Muscle of arm (tissue), 14 donors: ENCODE results near the gene TYMS. TPM values are rescaled to one million over a fixed set of nuclear protein-coding genes. Genes with fewer than 3 reads are reported as not detected.

Experiments
- DNase-seq: peaks from one replicate; pipeline ENCODE4 v3.0.0-alpha.2; 2013
- long read RNA-seq, 11 donors: transcript quantifications; one replicate each; lab custom pipeline, GENCODE V29; 2026
- polyA plus RNA-seq, 12 donors: library from polyadenylated mRNA; unstranded; fragments of 120-200 nt; gene quantifications; one replicate each; pipeline ENCODE4 v1.2.1, GENCODE V29; 2013; ENCODE audit not compliant: insufficient read length in 12 of 12

TYMS gene
- polyA plus RNA-seq, result 100 to 1,000 TPM in 2 of 12 donors, 10 to 100 TPM in 10; 41.3 to 594 (median 61.2) TPM
- long read RNA-seq, donor 1, transcript TYMS-203 (7 exons, 1,662 nt), result major isoform, 40 of 182 reads
- long read RNA-seq, donor 1, partial matches to known transcripts, result 138 of 182 reads
- long read RNA-seq, donor 1, other reads (novel, unspliced or antisense), result 0 of 182 reads
- long read RNA-seq, donor 2, transcript TYMS-203 (7 exons, 1,662 nt), result major isoform, 23 of 25 reads
- long read RNA-seq, donor 2, partial matches to known transcripts, result 0 of 25 reads
- long read RNA-seq, donor 2, other reads (novel, unspliced or antisense), result 0 of 25 reads
- long read RNA-seq, donor 3, transcript TYMS-203 (7 exons, 1,662 nt), result major isoform, 8 of 9 reads
- long read RNA-seq, donor 3, partial matches to known transcripts, result 0 of 9 reads
- long read RNA-seq, donor 3, other reads (novel, unspliced or antisense), result 0 of 9 reads
- long read RNA-seq, donor 4, transcript TYMS-203 (7 exons, 1,662 nt), result major isoform, 9 of 9 reads
- long read RNA-seq, donor 4, partial matches to known transcripts, result 0 of 9 reads
- long read RNA-seq, donor 4, other reads (novel, unspliced or antisense), result 0 of 9 reads
- long read RNA-seq, donor 5, transcript TYMS-203 (7 exons, 1,662 nt), result major isoform, 29 of 39 reads
- long read RNA-seq, donor 5, partial matches to known transcripts, result 8 of 39 reads
- long read RNA-seq, donor 5, other reads (novel, unspliced or antisense), result 0 of 39 reads
- long read RNA-seq, donor 6, transcript TYMS-203 (7 exons, 1,662 nt), result major isoform, 16 of 55 reads
- long read RNA-seq, donor 6, partial matches to known transcripts, result 38 of 55 reads
- long read RNA-seq, donor 6, other reads (novel, unspliced or antisense), result 0 of 55 reads
- long read RNA-seq, donor 7, transcript TYMS-203 (7 exons, 1,662 nt), result major isoform, 6 of 6 reads
- long read RNA-seq, donor 7, partial matches to known transcripts, result 0 of 6 reads
- long read RNA-seq, donor 7, other reads (novel, unspliced or antisense), result 0 of 6 reads
- long read RNA-seq, donor 8, transcript TYMS-203 (7 exons, 1,662 nt), result major isoform, 16 of 16 reads
- long read RNA-seq, donor 8, partial matches to known transcripts, result 0 of 16 reads
- long read RNA-seq, donor 8, other reads (novel, unspliced or antisense), result 0 of 16 reads
- long read RNA-seq, donor 9, transcript TYMS-203 (7 exons, 1,662 nt), result major isoform, 22 of 29 reads
- long read RNA-seq, donor 9, partial matches to known transcripts, result 7 of 29 reads
- long read RNA-seq, donor 9, other reads (novel, unspliced or antisense), result 0 of 29 reads
- long read RNA-seq, donor 10, transcript TYMS-203 (7 exons, 1,662 nt), result major isoform, 11 of 107 reads
- long read RNA-seq, donor 10, partial matches to known transcripts, result 96 of 107 reads
- long read RNA-seq, donor 10, other reads (novel, unspliced or antisense), result 0 of 107 reads
- long read RNA-seq, donor 11, transcript TYMS-203 (7 exons, 1,662 nt), result major isoform, 60 of 60 reads
- long read RNA-seq, donor 11, partial matches to known transcripts, result 0 of 60 reads
- long read RNA-seq, donor 11, other reads (novel, unspliced or antisense), result 0 of 60 reads

- DNase-seq, result peak; percentile 52
These were observed at the start of gene TYMS for GRCh38 chr18:657311-658000. TYMS (plus strand) TSS chr18:657653; CDS start chr18:657743, 90 bp downstream.

GRCh38 chr18:607930-608329 lies 49.5 kb upstream of the TYMS start:
- DNase-seq, result no peak

- no peak for DNase-seq
These were observed 47.1 kb upstream of the TYMS start for GRCh38 chr18:610214-610928.

- no peak for DNase-seq
These were observed 45.3 kb upstream of the TYMS start for GRCh38 chr18:612156-612555.

- DNase-seq, result no peak
These were observed 43.3 kb upstream of the TYMS start for GRCh38 chr18:614193-614592.

- DNase-seq, result no peak
These were observed 42.3 kb upstream of the TYMS start for GRCh38 chr18:615092-615521.

GRCh38 chr18:615773-616172 lies 41.7 kb upstream of the TYMS start:
- DNase-seq, result no peak

- peak; percentile 57 for DNase-seq
These were observed 41.0 kb upstream of the TYMS start for GRCh38 chr18:616380-616995.

GRCh38 chr18:617970-618504 lies 39.4 kb upstream of the TYMS start:
- no peak for DNase-seq

GRCh38 chr18:618618-619017 lies 38.8 kb upstream of the TYMS start:
- no peak for DNase-seq

- no peak for DNase-seq
These were observed 36.0 kb upstream of the TYMS start for GRCh38 chr18:621291-622043.

- no peak for DNase-seq
These were observed 35.2 kb upstream of the TYMS start for GRCh38 chr18:622289-622688.

- DNase-seq, result peak; percentile 66
These were observed 33.5 kb upstream of the TYMS start for GRCh38 chr18:623761-624620.

GRCh38 chr18:627231-627630 lies 30.2 kb upstream of the TYMS start:
- DNase-seq, result no peak

GRCh38 chr18:629269-630150 lies 27.9 kb upstream of the TYMS start:
- DNase-seq, result no peak

- no peak for DNase-seq
These were observed 25.9 kb upstream of the TYMS start for GRCh38 chr18:631560-631959.
